CD4-positive, alpha-beta T cell treated with Interleukin-6 at 100 ng/mL for 8 hours (primary cell): ENCODE measurements around the gene SREK1.
A peak's percentile ranks its signal among the peaks of the same experiment; 100 is the strongest.
"Not testable (repeated sequence)": the region's sequence is repeated elsewhere in the genome, so short reads cannot be mapped to it uniquely, and the experiment has no call there.

Experiments used
- DNase-seq: peaks from one replicate; pipeline ENCODE4 v3.0.0-alpha.2; 2020; ENCODE audit warnings: mixed read lengths, low spot score

The SREK1 gene

GRCh38 chr5:66144074-66144833, at the start of gene SREK1:
Gene SREK1, plus strand, starts transcription at chr5:66144300. Its CDS starts 77 bp downstream, at chr5:66144377.
- DNase-seq = peak; percentile 84

GRCh38 chr5:66100851-66101250, 43.2 kb upstream of the SREK1 start:
- DNase-seq = no peak

GRCh38 chr5:66113160-66113559, 30.9 kb upstream of the SREK1 start:
- no peak for DNase-seq

GRCh38 chr5:66118304-66118703, 25.8 kb upstream of the SREK1 start:
- DNase-seq = no peak

- no peak for DNase-seq
Measured at GRCh38 chr5:66122379-66123034, 21.6 kb upstream of the SREK1 start.

GRCh38 chr5:66129144-66129543, 15.0 kb upstream of the SREK1 start:
- no peak for DNase-seq

GRCh38 chr5:66130493-66130892, 13.6 kb upstream of the SREK1 start:
- DNase-seq = no peak

GRCh38 chr5:66134407-66134861, 9.7 kb upstream of the SREK1 start:
- no peak for DNase-seq

- no peak for DNase-seq
Measured at GRCh38 chr5:66136053-66136452, 8.0 kb upstream of the SREK1 start.

GRCh38 chr5:66136944-66137343, 7.2 kb upstream of the SREK1 start:
- DNase-seq = not testable (repeated sequence)

GRCh38 chr5:66138637-66139317, 5.3 kb upstream of the SREK1 start:
- DNase-seq = no peak

- DNase-seq = no peak
Measured at GRCh38 chr5:66139318-66139712, 4.8 kb upstream of the SREK1 start.

- DNase-seq = no peak
Measured at GRCh38 chr5:66142417-66142816, 1.7 kb upstream of the SREK1 start.

- DNase-seq = no peak
Measured at GRCh38 chr5:66143473-66144073, 527 bp upstream of the SREK1 start.

GRCh38 chr5:66144834-66145390, 812 bp downstream of the SREK1 start:
- DNase-seq = no peak

GRCh38 chr5:66145737-66146136, 1.6 kb downstream of the SREK1 start:
- DNase-seq = no peak

- DNase-seq = no peak
Measured at GRCh38 chr5:66149950-66150349, 5.8 kb downstream of the SREK1 start.

GRCh38 chr5:66151030-66151429, 6.9 kb downstream of the SREK1 start:
- DNase-seq = no peak

- DNase-seq = no peak
Measured at GRCh38 chr5:66151491-66151890, 7.4 kb downstream of the SREK1 start.

GRCh38 chr5:66157046-66157445, 12.9 kb downstream of the SREK1 start:
- DNase-seq = no peak

GRCh38 chr5:66161356-66161755, 17.3 kb downstream of the SREK1 start:
- DNase-seq = no peak
